Stimulated activated CD8-positive, alpha-beta memory T cell treated with anti-CD3 and anti-CD28 coated beads, Interleukin-15, amount 100 ng/mL, for 48 hours (primary cell): Measurements from ENCODE around the gene TRPV5.
"Not testable (repeated sequence)": the region's sequence is repeated elsewhere in the genome, so short reads cannot be mapped to it uniquely, and the experiment has no call there.

Experiments
- DNase-seq, 2 donors: peaks; one replicate each; pipeline ENCODE4 v3.0.0-alpha.2; 2020; ENCODE audit warnings: low read depth in 2 of 2

TRPV5 gene

DNA sequence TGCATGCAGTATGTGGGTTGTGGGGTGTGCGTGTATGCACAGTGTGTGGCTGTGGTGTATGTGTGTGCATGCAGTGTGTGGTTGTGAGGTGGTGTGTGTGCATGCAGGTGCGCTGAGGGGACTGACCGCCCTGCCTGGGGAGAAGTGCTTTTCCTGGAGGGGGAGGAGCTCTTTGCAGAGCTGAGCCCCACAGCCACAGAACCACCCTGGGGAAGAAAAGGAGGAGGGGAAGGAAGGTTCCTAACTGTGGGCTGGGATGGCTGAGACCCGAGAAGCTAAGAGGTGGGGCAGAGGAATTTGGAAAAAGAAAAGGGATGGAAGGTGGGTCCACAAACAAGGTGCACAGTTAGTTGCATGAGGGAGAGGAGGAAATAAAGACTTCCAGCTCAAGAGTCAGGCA, at the start of gene TRPV5:
Gene TRPV5 (minus strand): TSS at position 123 of the 400 bp plus-strand sequence. CDS start 287 bp downstream, outside the sequence.
- no peak for DNase-seq

DNA sequence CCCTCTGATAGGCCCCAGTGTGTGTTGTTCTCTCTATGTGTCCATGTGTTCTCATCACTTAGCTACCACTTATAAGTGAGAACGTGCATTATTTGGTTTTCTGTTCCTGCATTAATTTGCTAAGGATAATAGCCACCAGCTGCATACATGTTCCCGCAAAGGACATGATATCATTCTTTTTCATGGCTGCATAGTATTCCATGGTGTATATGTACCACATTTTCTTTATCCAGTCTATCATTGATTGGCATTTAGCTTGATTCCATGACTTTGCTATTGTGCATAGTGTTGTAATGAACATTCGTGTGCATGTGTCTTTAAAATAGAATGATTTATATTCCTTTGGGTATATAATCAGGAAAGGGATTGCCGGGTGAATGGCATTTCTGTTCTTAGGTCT, 44.9 kb upstream of the TRPV5 start:
- DNase-seq, result not testable (repeated sequence)

DNA sequence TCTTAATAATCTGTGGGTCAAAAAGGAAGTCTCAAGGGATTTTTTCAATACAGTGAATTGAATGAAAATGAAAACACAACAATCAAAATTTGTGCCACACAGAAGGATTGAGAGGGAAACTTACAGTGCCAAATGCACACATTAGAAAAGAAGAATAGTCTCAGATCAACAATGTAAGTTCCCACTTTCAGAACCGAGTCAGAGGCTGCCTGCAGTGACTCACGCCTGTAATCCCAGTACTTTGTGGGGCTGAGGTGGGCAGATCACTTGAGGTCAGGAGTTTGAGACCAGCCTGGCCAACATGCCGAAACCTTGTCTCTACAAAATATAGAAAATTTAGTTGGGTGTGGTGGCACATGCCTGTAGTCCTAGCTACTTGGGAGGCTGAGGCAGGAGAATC, 41.1 kb upstream of the TRPV5 start:
- DNase-seq, result no peak

DNA sequence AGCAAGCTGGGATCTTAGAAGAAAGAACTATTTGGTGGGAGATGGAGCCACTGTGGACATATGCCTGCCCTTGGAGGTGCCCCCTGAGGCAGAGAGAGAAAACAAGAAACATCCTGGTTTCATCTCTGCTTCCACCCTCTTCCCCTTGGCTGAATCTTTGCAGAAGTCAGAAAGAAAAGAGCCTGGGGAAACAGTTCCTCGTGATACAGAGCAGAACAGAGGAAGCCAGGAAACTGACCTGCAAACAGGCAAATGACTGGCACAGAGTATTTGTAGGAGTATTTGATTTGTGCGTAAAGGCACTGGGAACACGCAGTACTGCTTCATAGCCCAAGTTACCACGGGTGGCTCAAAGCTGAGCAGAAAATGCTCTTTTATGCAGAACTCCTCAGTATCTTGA, 35.6 kb upstream of the TRPV5 start:
- no peak for DNase-seq

DNA sequence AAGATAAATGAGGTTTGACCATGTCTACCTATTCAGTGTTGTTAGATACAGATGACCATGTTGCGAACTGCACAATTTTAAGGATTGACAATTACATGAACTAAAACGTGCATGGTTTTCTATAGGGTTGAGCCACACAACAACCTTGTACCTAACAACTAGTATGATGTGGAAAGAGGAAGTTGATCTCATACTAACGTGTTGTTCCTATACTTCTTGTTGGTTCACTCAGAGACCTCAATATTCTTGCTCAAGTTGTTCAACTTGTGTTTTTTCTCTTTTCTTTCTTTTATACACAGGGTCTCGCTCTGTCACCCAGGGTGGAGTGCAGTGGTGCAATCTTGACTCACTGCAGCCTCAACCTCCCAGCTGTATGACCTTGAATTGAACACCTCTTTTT, 34.7 kb upstream of the TRPV5 start:
- no peak for DNase-seq

DNA sequence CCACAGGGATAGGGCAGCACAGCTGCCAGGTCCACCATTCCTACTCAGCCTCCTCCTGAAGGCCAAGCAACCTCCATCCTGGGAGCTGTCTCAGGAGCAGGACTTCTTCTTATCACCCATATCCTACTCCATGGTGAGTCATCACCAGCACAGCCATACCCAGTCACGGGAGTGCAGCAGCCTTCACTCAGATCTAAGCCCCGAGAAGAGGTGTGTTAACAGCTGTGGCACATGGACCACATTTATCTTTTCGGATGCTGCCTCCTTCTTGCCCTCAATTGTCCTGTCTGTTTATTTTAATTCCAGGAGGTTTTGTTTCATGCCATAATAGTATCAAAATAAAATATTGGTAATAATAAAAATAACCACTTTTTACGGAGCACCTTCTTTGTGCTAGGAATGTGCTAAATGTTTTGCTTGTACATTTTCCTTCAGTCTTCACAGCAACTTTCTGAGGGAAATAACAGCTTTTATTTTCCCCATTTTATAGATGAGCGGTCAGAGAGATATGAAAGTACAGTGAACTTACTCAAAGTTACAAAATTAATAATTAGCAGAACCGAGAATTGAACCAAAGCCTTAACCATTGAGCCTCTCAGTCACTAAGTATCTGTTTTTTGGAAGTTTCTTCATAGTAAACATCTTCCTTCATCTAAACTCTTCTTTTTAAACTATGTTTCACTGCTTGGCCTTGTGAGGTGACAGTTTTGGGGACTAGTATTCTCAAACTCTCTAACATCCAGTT, 31.1 kb upstream of the TRPV5 start:
- no peak for DNase-seq

DNA sequence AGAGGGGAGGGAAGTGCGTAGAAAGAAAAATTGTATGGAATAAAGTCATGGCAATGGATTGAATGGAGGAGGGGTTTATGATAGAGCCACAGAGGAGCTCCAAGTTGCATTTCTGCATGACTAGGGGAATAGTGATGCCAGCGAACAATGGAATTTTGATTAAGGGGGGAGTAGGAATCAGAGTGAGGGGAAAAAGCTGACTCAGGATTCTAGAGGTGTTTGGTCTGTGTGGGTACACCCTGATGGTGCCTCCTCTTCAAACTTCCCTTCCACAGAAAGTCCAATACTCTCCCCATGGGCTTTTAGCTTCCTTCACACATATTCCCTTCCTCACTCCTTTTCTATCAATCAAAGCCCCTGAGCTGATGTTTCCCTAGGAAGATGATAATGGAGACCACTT, 30.4 kb upstream of the TRPV5 start:
- no peak for DNase-seq

DNA sequence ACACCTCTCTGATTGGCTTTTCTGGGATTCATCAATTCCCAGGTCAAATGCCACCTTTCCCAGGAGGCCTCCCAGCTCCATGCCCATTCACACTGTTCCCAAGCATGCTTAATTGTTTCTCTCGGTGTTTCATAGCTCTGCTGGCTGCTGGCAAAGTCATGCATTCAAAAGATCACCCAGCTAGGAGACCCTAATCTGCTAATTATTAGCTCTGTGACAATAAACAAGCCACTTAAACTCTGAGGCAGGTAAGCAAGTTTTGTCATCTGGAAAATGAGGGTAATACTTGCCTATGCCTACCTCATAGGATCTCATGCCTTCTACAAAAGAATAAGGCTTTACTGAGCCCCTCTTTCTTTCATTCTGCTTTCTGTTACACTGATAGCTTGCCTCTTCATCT, 29.4 kb upstream of the TRPV5 start:
- no peak for DNase-seq

DNA sequence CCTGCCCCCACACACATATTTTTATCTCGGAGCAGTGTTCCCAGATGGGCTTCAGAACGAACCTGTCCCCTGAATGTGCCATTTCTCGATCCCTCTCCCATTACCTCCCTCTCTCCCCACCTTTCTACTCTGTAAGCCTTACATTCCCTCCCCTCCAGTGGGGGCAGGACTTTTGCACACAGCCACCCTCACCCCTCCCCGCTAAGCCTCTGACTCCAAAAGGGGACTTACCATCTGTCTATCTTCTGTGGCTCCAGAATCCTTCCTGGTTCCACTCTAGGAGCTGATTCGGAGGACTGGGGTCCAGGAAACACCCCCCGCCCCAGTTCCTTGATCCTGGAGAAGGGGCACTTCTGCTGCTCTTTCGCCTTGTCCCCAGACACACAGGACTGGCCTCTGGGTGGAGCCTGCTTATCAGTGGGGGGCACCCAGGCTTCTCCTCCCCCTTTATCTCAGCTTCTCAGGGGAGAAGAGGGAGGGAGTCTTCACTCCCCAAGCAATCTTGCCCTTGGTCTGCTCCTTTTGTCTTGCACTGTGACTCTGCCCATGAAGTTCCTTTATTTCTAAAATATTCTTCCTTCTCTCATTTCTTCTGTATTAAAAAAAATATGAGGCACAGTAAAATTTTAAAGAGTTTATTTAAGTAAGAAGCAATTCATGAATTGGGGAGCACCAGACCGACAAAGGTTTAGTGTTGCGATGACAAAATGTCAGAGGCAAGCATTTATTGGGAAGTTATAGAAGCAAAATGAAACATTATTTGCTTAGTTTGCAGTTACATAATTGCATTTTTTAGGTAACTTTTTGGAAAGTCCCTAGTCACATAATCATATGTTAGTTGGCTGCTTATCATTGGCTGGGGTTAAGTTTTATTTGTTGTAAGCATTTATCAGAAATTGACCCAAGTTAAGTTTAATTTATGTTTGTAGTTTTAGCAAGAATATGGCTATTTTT, 28.7 kb upstream of the TRPV5 start, which contains the start of gene KEL:
Gene KEL (minus strand): TSS at position 391 of the 954 bp plus-strand sequence. CDS start 157 bp downstream, at position 234.
- no peak for DNase-seq

DNA sequence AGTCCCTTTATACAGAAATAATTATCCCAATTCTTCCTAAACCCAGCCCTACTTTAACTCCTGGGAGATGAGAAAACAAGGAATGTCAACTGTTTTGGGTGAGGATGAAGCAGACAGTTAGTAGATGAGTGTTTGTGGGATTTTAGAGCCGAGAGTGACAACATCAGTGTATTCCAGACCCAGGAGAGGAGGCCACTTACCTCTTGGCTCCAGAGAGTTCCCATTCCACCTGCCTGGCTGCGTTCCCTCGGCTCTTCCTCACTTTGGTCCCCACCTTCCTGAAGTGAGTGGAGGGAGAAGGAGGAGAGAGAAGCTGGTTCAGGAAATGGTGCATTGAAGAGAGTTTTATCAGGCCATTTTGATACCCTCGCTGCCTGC, 28.0 kb upstream of the TRPV5 start:
- DNase-seq, result no peak

DNA sequence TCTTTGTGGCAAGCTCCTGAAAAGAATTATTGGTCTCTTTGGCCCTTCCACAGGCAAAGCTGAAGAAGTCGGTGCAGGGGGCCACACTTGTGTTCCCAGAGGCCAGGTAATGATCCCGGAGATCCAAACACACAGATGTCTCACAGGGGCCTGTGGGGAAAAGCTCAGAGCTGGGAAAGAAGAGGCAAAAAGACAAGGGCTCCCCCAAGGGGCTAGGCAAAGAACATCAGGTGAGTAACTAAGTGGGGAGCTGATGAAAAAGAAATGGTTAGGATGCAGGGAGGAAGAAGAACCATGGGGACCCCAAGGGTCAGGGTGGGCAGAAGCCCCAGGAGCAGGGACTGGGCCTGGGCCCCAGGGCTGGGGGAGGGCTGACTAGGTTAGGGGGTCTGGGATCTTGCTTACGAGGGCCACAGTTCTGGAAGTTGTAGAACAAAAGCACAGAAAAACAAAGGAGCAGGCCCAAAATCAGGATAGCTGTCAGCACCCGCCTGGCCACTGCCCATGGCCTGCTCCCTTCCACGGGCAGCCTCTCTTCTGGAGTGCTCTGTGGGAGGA, 27.5 kb upstream of the TRPV5 start:
- DNase-seq, result no peak

DNA sequence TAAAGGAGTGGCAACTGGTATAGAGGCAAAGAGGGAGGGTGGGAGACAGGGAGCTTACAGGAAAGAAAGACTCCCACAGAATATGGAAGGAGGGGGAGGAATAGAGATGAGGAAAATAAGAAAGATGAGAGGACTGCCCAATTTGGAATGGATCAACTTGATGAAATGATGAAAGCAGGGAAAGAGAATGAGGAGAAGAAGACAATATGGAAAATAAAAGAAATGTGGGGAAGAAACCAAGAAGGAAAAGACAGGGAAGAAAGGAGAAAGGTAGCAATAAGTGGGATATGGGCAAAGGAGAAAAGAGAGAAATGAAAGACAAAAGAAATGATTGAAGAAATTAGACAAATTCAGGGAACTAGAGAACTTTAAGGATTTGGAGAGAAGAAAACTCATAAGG, 25.7 kb upstream of the TRPV5 start:
- DNase-seq, result no peak

DNA sequence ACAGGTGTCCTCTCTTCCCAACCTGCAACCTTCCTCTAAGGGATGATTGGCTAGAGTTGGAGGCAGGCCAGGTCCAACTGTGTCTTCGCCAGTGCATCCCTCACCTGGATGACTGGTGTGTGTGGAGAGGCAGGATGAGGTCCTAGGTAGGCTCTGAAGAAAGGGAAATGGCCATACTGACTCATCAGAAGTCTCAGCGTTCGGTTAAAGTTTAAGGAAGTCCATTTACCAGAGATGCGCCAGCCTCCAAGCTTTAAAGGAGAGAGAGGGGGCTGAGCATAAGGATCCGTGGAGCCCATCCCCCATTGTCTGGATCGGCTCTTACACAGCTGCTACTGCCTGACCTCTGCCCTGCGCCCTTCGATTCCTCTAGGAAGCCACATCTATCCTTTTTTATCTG, 24.2 kb upstream of the TRPV5 start:
- no peak for DNase-seq

DNA sequence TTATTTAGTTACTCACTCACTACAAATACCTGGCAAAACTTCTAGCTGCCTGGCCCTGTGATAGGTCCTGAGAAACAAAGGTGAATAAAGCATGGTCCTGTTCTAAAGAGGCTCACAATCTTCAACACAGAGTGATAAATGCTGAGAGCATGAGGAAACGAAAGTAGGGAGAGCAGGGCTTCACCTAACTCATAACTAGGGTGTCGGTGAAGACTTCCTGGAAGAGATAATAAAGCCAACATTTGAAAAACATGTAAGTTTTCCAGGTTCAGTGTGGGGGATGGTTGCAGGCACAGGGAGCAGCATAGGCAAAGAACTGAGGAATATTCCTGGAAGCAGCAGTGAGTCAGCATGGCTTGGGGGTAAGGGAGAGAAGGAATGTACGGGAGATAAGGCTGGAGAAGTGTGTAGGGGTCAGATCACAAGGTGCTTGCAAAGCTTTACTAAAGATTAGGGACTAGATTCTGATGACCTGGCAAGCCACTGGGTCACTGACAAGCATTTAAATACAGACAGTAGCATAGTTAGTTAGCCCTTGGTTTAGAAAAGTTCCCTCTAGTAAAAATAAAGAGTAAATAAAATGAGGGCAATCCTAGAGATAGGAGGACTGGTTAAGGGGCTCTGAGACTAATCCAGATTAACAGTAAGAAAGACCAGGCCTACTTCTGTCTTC, 23.5 kb upstream of the TRPV5 start:
- DNase-seq, result no peak

DNA sequence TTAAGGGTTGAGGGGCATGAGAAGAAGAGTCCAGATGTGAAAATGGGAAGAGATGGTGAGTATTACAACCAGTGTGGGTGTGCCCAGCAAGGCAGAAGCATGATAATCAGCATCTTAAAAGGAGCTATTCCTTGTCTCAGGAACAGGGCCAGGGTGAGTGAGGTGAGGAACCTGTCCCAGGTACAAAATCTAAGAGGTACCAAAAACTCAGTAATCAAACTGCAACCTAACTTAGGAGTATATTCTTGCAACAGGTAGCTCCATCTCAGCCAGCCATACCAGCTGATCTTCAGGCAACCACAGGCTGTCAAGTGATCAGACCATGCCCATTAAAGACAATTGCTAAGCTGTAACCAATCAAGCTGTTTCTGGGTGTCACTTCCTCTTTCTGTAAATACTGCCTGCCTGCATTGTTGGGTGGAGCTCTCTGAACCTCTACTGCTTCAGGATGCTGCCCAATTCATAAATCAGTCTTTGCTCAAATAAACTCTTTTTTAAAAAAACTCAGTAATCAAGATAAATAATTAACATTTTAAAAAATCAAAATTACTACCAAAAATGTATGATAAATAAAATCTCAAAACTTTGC, 21.2 kb upstream of the TRPV5 start:
- no peak for DNase-seq

DNA sequence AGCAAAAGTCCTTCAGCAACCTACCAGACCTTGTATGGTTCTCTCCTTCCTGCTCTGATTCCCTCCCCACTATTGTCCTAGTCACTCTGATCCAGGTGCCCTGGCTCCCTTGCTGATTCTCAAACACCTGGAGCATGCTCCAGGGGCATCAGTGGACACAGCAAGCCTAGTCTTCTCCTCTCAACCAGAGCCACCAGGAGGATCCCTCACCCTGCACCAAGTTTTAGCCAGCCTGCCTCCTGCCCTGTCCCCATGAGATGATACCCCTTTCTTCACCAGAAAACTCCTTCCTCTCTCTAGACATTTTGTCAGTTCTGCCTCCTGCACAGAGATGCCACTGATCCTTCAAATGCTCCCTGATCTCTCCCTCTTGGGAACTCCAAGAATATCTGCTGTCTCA, 16.7 kb upstream of the TRPV5 start:
- DNase-seq, result no peak

DNA sequence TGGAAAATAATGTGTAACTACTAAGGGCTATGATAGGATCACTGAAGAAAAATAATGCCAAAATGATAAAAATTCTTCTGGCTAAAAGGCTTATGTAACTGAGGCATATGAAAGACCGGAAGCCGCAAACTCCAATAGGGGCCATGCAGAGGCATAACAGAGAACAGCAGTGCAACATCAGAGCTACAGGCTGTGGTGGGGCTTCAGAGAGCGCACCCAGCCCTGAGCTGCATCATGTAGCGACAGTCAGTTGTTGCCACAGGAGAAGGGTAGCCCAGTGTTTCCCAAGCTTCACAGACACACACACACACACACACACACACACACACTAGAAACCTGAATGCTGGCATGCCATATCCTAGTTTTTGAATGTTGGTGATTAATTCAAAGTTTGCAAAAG, 15.1 kb upstream of the TRPV5 start:
- no peak for DNase-seq

DNA sequence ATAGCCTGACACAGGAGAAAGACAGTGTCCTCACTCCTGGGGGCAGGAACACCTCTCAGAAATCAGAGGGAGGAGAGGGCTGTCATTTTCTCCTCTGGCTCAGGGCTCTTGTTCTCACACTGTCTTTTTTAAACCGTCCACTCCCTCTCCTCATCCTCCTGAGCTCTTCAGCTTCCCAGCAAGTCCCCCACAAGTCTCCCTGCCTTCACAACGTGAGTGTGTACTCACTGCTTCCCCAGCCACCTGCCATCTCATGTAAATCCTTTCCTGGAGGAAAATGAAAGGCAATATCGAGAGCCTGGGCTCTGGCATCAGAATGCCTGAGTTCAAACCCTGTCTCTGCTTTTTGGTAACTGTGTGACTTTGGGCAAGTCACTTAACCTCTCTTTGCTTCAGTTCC, 11.5 kb upstream of the TRPV5 start:
- DNase-seq, result no peak

DNA sequence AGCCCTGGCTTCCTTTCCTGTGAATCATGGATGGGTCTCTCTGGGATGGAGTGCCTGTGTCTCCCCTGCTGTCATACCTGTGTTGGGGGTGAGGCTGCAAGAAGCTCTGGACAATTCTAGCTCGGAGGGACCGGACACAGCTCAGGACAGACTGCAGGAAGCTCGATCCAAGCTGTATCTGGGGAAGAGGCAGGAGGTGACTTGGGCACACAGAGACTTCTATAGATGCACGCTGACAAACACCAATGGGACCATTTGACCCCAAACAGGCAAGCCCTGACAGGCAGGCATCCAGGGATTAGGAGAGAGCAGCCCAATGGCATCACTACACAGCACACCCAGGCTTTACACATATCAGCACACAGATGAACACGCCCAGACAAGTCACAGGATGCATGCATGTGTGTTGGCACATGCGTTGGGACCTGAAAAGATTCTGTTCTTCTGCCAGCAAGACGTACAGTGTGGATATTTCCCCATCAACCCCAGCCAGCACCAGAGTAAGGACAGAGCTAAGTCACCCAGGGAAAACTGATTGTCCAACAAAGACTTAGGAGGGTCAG, 10.2 kb upstream of the TRPV5 start:
- DNase-seq, result no peak

DNA sequence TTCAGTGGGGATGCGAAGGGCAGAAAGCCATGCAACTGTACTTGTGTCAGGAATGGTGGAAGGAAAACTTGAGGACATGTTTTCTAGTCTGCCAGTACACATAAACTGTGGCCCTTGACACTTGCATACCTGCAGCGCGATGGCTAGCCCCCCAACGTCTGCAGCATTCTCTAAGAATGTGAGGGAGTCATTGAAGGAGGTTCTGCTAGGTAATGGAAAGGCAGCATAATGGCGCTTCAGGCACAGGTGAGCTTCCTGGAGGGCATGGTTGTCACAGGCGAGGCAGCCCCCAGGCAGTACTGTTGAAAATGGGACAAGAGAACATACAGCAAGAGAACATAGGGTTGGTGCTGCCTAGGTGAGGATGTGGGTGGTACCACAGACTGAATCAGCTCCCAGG, 9.2 kb upstream of the TRPV5 start:
- no peak for DNase-seq

DNA sequence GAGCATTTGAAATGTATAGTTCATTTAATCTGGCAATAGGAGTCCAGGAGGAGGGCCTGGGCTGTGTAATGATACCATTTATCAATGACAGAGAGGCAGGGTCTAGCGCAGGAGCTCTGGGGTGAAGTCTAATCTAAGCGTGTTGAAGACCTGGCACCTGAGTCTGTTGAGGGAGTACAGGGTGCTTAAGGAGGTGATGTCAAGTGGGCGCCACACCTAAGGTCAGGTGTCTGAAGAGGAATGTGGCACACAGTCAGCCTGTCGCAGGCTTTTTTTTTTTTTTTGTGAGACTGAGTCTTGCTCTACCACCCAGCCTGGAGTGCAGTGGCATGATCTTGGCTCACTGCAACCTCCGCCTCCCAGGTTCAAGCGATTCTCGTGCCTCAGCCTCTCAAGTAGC, 8.0 kb upstream of the TRPV5 start:
- DNase-seq, result no peak
